A549 (cell line): ENCODE data around the gene TMBIM1.

Experiments
- BHLHE40 ChIP-seq: IDR thresholded peaks from 2 replicates; pipeline ENCODE4 v1.6.1; 2012; ENCODE audit warnings: low read depth, low read length, inconsistent platforms
- CBX8 ChIP-seq: fragments of 200-600 bp; sonication (generic); IDR thresholded peaks from 2 replicates; pipeline ENCODE4 v1.6.1; 2016
- CEBPB ChIP-seq, 2 experiments: fragments of >200 bp in 1 of 2; sonication (Bioruptor Twin) in 1 of 2; formaldehyde crosslinking in 1 of 2; IDR thresholded peaks; 2 replicates each; pipeline ENCODE4 v1.6.1; 2012 to 2016
- EP300 ChIP-seq, 2 experiments: fragments of >200 bp; sonication (Bioruptor Twin); formaldehyde crosslinking; IDR thresholded peaks; 2 replicates in 1 of 2; 3 replicates in 1 of 2; pipeline ENCODE4 v1.6.1; 2016 to 2017
- ESRRA ChIP-seq: fragments of 150-350 bp; IDR thresholded peaks from 2 replicates; pipeline ENCODE4 v1.6.1; 2014; ENCODE audit warnings: mild to moderate bottlenecking, low read length, borderline replicate concordance
- HOXA7 ChIP-seq: fragments of 250-450 bp; sonication (Bioruptor Pico); IDR thresholded peaks from 2 replicates; pipeline ENCODE4 v1.5.0; 2020; ENCODE audit warnings: mild to moderate bottlenecking, moderate library complexity
- JUN ChIP-seq, 2 experiments: fragments of >200 bp; sonication (Bioruptor Twin); formaldehyde crosslinking; IDR thresholded peaks; 2 replicates in 1 of 2; 3 replicates in 1 of 2; pipeline ENCODE4 v1.6.1; 2016 to 2017
- MAZ ChIP-seq: fragments of 150-350 bp; IDR thresholded peaks from 2 replicates; pipeline ENCODE4 v1.6.1; 2014; ENCODE audit warnings: antibody characterized with exemption, low read depth, low read length, borderline replicate concordance
- NPAS2 ChIP-seq: fragments of 250-450 bp; sonication (Bioruptor Pico); IDR thresholded peaks from 2 replicates; pipeline ENCODE4 v1.8.0; 2022; ENCODE audit warnings: mild to moderate bottlenecking, moderate library complexity, borderline replicate concordance
- POLR2A ChIP-seq: IDR thresholded peaks from 2 replicates; pipeline ENCODE4 v1.6.1; 2012; ENCODE audit warnings: mild to moderate bottlenecking, low read length
- RAD21 ChIP-seq, 2 experiments: fragments of >200 bp in 1 of 2; sonication (Bioruptor Twin) in 1 of 2; formaldehyde crosslinking in 1 of 2; IDR thresholded peaks in 1 of 2; conservative IDR thresholded peaks in 1 of 2; 2 replicates in 1 of 2; 3 replicates in 1 of 2; pipeline ENCODE4 v1.6.1; 2012 to 2018; ENCODE audit warnings: inconsistent platforms in 1 of 2
- SMC3 ChIP-seq: fragments of >200 bp; sonication (Bioruptor Twin); formaldehyde crosslinking; IDR thresholded peaks from 3 replicates; pipeline ENCODE4 v1.6.1; 2018; ENCODE audit warnings: inconsistent platforms
- TF ChIP-seq, protein P1 (sequence below): fragments of >200 bp; sonication (Bioruptor Twin); formaldehyde crosslinking; IDR thresholded peaks from 3 replicates; pipeline ENCODE4 v1.5.1; 2016
- TF ChIP-seq, protein P2 (sequence below): fragments of >200 bp; sonication (Bioruptor Twin); formaldehyde crosslinking; IDR thresholded peaks from 3 replicates; pipeline ENCODE4 v1.6.1; 2016

DNA sequence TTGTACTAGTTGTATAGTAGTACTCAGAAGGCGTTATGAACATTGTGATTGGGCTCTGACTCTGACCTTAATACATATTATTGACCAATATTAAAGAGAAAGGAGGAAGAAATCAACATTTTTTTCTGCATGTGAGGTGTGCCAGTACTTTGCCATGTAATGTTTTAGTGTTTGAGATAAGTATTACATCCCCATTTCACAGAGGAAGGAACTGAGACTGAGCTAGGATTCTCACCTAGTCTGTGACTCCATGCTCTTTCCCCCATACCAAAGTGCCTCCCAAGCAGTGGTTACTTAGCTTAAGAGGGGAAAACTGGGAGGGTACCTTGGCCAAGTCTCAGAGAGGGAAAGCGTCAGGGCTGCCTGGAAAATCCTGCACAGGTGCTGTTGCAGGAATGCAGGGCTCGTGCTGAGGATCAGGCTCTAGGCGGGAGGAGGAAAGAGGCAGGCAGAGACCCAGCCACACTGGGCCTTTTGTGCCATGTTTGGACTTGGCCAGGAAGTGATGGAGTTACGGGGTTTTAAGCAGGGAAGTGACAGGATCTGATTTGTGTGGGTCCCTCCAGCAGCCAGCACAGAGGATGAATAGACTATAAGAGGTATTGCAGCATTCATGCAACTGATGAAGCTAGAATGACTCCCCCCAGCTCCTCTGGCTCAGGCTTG lies 20.3 kb downstream of the TMBIM1 start:
- TF ChIP-seq HOXA7 (CRISPR knock-in tag) (no peak), MAZ (no peak), POLR2A (no peak), JUN (IDR thresholded peaks at IDR 0.05) (no peak), CEBPB (IDR thresholded peaks at IDR 0.05) (no peak), CBX8 (no peak), RAD21 (conservative IDR thresholded peaks at IDR 0.05 in 1 of 2, IDR thresholded peaks at IDR 0.05 in 1 of 2) (no peak), ESRRA (no peak), BHLHE40 (no peak), EP300 (IDR thresholded peaks at IDR 0.05) (no peak), NPAS2 (CRISPR knock-in tag) (no peak), SMC3 (no peak)
- TF ChIP-seq, protein P1, sequence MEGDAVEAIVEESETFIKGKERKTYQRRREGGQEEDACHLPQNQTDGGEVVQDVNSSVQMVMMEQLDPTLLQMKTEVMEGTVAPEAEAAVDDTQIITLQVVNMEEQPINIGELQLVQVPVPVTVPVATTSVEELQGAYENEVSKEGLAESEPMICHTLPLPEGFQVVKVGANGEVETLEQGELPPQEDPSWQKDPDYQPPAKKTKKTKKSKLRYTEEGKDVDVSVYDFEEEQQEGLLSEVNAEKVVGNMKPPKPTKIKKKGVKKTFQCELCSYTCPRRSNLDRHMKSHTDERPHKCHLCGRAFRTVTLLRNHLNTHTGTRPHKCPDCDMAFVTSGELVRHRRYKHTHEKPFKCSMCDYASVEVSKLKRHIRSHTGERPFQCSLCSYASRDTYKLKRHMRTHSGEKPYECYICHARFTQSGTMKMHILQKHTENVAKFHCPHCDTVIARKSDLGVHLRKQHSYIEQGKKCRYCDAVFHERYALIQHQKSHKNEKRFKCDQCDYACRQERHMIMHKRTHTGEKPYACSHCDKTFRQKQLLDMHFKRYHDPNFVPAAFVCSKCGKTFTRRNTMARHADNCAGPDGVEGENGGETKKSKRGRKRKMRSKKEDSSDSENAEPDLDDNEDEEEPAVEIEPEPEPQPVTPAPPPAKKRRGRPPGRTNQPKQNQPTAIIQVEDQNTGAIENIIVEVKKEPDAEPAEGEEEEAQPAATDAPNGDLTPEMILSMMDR, result no peak
- TF ChIP-seq, protein P2, sequence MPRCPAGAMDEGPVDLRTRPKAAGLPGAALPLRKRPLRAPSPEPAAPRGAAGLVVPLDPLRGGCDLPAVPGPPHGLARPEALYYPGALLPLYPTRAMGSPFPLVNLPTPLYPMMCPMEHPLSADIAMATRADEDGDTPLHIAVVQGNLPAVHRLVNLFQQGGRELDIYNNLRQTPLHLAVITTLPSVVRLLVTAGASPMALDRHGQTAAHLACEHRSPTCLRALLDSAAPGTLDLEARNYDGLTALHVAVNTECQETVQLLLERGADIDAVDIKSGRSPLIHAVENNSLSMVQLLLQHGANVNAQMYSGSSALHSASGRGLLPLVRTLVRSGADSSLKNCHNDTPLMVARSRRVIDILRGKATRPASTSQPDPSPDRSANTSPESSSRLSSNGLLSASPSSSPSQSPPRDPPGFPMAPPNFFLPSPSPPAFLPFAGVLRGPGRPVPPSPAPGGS, result no peak
